HCT116 (cell line): ENCODE data around the gene MYOM1. TPM values are rescaled to one million over a fixed set of nuclear protein-coding genes. Genes with fewer than 3 reads are reported as not detected.
"Not testable (repeated sequence)": the region's sequence is repeated elsewhere in the genome, so short reads cannot be mapped to it uniquely, and the experiment has no call there.

Experiments used
- ATAC-seq: fragments of 200-7000 bp; cut with Tn5 transposase; 2 replicates; pipeline ENCODE4 v1.9.1; 2020; ENCODE audit warnings: mild to moderate bottlenecking, moderate library complexity
- BruUV-seq: library from RNA; stranded (reverse); fragments of 400-500 nt; replicated peaks from 2 replicates; lab custom pipeline; 2021; lab: Mats Ljungman, UMichigan
- CTCF ChIA-PET: fragments of 300-600 bp; sonication (Branson Sonifier 250); formaldehyde crosslinking; loops from one replicate; lab custom pipeline; 2021; ENCODE audit warnings: antibody characterized with exemption; lab: Charles Lee
- POLR2A ChIA-PET: fragments of 300-600, 350-600 bp; sonication (Branson Sonifier 250); formaldehyde crosslinking; loops from one replicate; lab custom pipeline; 2021; ENCODE audit warnings: antibody characterized with exemption; lab: Charles Lee
- RAD21 ChIA-PET, 2 experiments: fragments of 300-600 bp; sonication (Branson Sonifier 250); formaldehyde crosslinking; loops; one replicate each; lab custom pipeline; 2023; ENCODE audit warnings: low total read pairs in 2 of 2; ENCODE audit not compliant: uncharacterized antibody in 2 of 2, unreplicated experiment in 2 of 2, low non-redundant PET in 1 of 2; lab: Charles Lee
- DNase-seq: peaks from one replicate; pipeline ENCODE4 v3.0.0-alpha.2; 2010; ENCODE audit warnings: low read depth, low spot score
- H2AFZ ChIP-seq: fragments of 200-600 bp; shearing (Covaris generic), sonication (generic); 2 replicates; pipeline ENCODE4 v1.6.1; 2017; ENCODE audit warnings: low read depth, mixed run types, mixed read lengths, antibody characterized with exemption, low read length; ENCODE audit not compliant: poor library complexity, severe bottlenecking
- H3K27ac ChIP-seq: 2 replicates; pipeline ENCODE4 v1.5.1; 2012; ENCODE audit warnings: low read depth, low read length
- H3K27me3 ChIP-seq: fragments of 200-600 bp; sonication (generic); 2 replicates; pipeline ENCODE4 v1.6.1; 2016; ENCODE audit warnings: mixed run types, low read length, mixed read lengths; ENCODE audit not compliant: insufficient read depth
- H3K36me3 ChIP-seq, 2 experiments: fragments of 200-500 bp in 1 of 2; fragments of 200-600 bp in 1 of 2; sonication (Bioruptor generic) in 1 of 2; sonication (generic) in 1 of 2; 2 replicates each; pipeline versions ENCODE4 v1.5.1 to v1.6.1; 2014 to 2016; ENCODE audit warnings: low read length in 2 of 2, inconsistent platforms in 1 of 2, mixed read lengths in 1 of 2, mixed run types in 1 of 2; ENCODE audit not compliant: insufficient read depth in 2 of 2, control insufficient read depth in 1 of 2
- H3K4me1 ChIP-seq, 2 experiments: fragments of 200-600 bp in 1 of 2; sonication (generic) in 1 of 2; 2 replicates each; pipeline versions ENCODE4 v1.5.1 to v1.6.1; 2012 to 2017; ENCODE audit warnings: low read length in 2 of 2, inconsistent platforms in 1 of 2, mild to moderate bottlenecking in 1 of 2, mixed read lengths in 1 of 2, mixed run types in 1 of 2, moderate library complexity in 1 of 2; ENCODE audit not compliant: insufficient read depth in 2 of 2, control insufficient read depth in 1 of 2
- H3K4me2 ChIP-seq: fragments of 200-600 bp; sonication (generic); 2 replicates; pipeline ENCODE4 v1.6.1; 2017; ENCODE audit warnings: mixed run types, low read length, mixed read lengths
- H3K4me3 ChIP-seq, 2 experiments: fragments of 200-600 bp in 1 of 2; sonication (generic) in 1 of 2; replicated peaks in 1 of 2; 2 replicates each; pipeline ENCODE4 v1.5.1; 2011 to 2016; ENCODE audit warnings: low read length in 2 of 2, control low read depth in 1 of 2, low read depth in 1 of 2, mild to moderate bottlenecking in 1 of 2, mixed read lengths in 1 of 2, mixed run types in 1 of 2
- H3K79me2 ChIP-seq: fragments of 200-600 bp; sonication (generic); 2 replicates; pipeline ENCODE4 v1.6.1; 2017; ENCODE audit warnings: mild to moderate bottlenecking, mixed run types, low read length, moderate library complexity, mixed read lengths; ENCODE audit not compliant: insufficient read depth
- H3K9ac ChIP-seq: fragments of 200-600 bp; sonication (generic); 2 replicates; pipeline ENCODE4 v1.6.1; 2016; ENCODE audit warnings: low read length, mixed read lengths
- H3K9me2 ChIP-seq: fragments of 200-600 bp; sonication (generic), shearing (Covaris generic); 2 replicates; pipeline ENCODE4 v1.6.1; 2017; ENCODE audit warnings: mixed run types, mild to moderate bottlenecking, moderate library complexity; ENCODE audit not compliant: insufficient read depth
- H3K9me3 ChIP-seq, 2 experiments: fragments of 200-500 bp in 1 of 2; fragments of 200-600 bp in 1 of 2; sonication (Bioruptor generic) in 1 of 2; sonication (generic) in 1 of 2; 2 replicates each; pipeline ENCODE4 v1.6.1; 2014 to 2017; ENCODE audit warnings: low read length in 2 of 2, mixed read lengths in 2 of 2, inconsistent platforms in 1 of 2, low read depth in 1 of 2, mild to moderate bottlenecking in 1 of 2, mixed run types in 1 of 2, moderate library complexity in 1 of 2; ENCODE audit not compliant: control insufficient read depth in 1 of 2, insufficient read depth in 1 of 2
- H4K20me1 ChIP-seq: fragments of 200-600 bp; sonication (generic), shearing (Covaris generic); 2 replicates; pipeline ENCODE4 v1.6.1; 2017; ENCODE audit warnings: mixed run types, mild to moderate bottlenecking, moderate library complexity; ENCODE audit not compliant: insufficient read depth
- CBX3 ChIP-seq: IDR thresholded peaks from 2 replicates; pipeline ENCODE4 v1.6.1; 2012; ENCODE audit warnings: low read depth
- EZH2 ChIP-seq: fragments of 200-600 bp; sonication (generic); IDR thresholded peaks from 2 replicates; pipeline ENCODE4 v1.6.1; 2017; ENCODE audit warnings: antibody characterized with exemption, mixed run types
- FOSL1 ChIP-seq: IDR thresholded peaks from 2 replicates; pipeline ENCODE4 v1.6.1; 2012; ENCODE audit warnings: low read depth
- JUND ChIP-seq: IDR thresholded peaks from 2 replicates; pipeline ENCODE4 v1.6.1; 2012
- MAX ChIP-seq: IDR thresholded peaks from 2 replicates; pipeline ENCODE4 v1.6.1; 2012
- POLR2A ChIP-seq: IDR thresholded peaks from 2 replicates; pipeline ENCODE4 v1.7.0; 2011; ENCODE audit warnings: borderline replicate concordance; ENCODE audit not compliant: insufficient read depth, insufficient read length; ENCODE audit errors: extremely low read depth
- POLR2AphosphoS5 ChIP-seq: IDR thresholded peaks from 2 replicates; pipeline ENCODE4 v1.6.1; 2011; ENCODE audit warnings: mild to moderate bottlenecking, low read depth, low read length, moderate library complexity
- RAD21 ChIP-seq: IDR thresholded peaks from 2 replicates; pipeline ENCODE4 v1.6.1; 2012; ENCODE audit warnings: low read depth, mild to moderate bottlenecking
- REST ChIP-seq: IDR thresholded peaks from 2 replicates; pipeline ENCODE4 v1.6.1; 2012; ENCODE audit warnings: low read depth
- SIN3A ChIP-seq: IDR thresholded peaks from 2 replicates; pipeline ENCODE4 v1.6.1; 2012; ENCODE audit warnings: low read depth
- SP1 ChIP-seq: IDR thresholded peaks from 2 replicates; pipeline ENCODE4 v1.6.1; 2012; ENCODE audit warnings: low read depth
- TCF7L2 ChIP-seq: IDR thresholded peaks from 2 replicates; pipeline ENCODE4 v1.7.0; 2011; ENCODE audit warnings: borderline replicate concordance, inconsistent platforms; ENCODE audit not compliant: insufficient read depth, insufficient read length; ENCODE audit errors: extremely low read depth
- YY1 ChIP-seq: IDR thresholded peaks from 2 replicates; pipeline ENCODE4 v1.6.1; 2011; ENCODE audit warnings: low read length, low read depth, moderate library complexity, mild to moderate bottlenecking; ENCODE audit not compliant: insufficient replicate concordance; ENCODE audit errors: extremely low read depth
- ZBTB33 ChIP-seq: IDR thresholded peaks from 2 replicates; pipeline ENCODE4 v1.6.1; 2011; ENCODE audit warnings: mild to moderate bottlenecking, low read length, moderate library complexity; ENCODE audit not compliant: insufficient replicate concordance; ENCODE audit errors: extremely low read depth
- ZFX ChIP-seq: fragments of 450-650 bp; IDR thresholded peaks from 2 replicates; pipeline ENCODE4 v1.6.1; 2017
- intact Hi-C: fragments of 100-400 bp; cut with micrococcal nuclease; formaldehyde crosslinking; loops from 2 replicates; pipeline ENCODE4 v1.10.0; 2022
- total RNA-seq: library from RNA; stranded (reverse); gene quantifications from one replicate; pipeline ENCODE4 v1.2.1, GENCODE V29; 2021; ENCODE audit not compliant: unreplicated experiment
- TF ChIP-seq, protein P1 (sequence below), 3 experiments: fragments of 200-600 bp in 1 of 3; sonication (generic) in 1 of 3; IDR thresholded peaks in 2 of 3; conservative IDR thresholded peaks in 1 of 3; 2 replicates each; pipeline ENCODE4 v1.5.1; 2012 to 2017; ENCODE audit warnings: low read depth in 2 of 3, low read length in 2 of 3, antibody characterized with exemption in 1 of 3, borderline replicate concordance in 1 of 3, control low read depth in 1 of 3, mild to moderate bottlenecking in 1 of 3, mixed read lengths in 1 of 3, mixed run types in 1 of 3, moderate library complexity in 1 of 3; ENCODE audit not compliant: insufficient read depth in 1 of 3

MYOM1 gene
- total RNA-seq, 1 experiment from 2014 or later: 0.52 TPM

DNA sequence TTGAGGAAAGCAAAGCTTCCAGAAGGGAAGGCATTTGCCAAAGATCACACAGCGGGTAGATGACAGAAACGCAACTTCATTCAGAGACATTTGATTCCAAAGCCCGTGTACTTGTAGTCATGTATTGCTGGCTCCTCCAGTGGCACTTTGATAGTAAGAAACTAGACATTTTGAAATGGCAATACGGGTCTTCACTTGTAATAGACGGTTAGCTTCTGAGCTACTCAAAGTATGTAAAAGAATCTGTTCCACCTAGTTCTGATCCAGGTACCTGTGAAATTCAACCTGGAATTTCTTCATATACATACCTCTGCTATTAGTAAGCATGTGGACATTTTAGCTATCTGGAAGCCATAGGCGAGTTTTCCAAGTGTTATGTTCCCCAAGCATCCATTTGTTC, 1.7 kb upstream of the MYOM1 start:
- Histone ChIP-seq H3K9ac (no peak overlapping the region), H3K9me2 (no peaks in the 10 kb centered on the region), H3K79me2 (no peaks in the 10 kb centered on the region), H3K9me3 (no peaks in the 10 kb centered on the region), H3K4me3 (no peak overlapping the region), H3K4me1 (no peaks in the 10 kb centered on the region), H4K20me1 (no peaks in the 10 kb centered on the region), H3K27me3 (no peaks in the 10 kb centered on the region), H3K27ac (no peak overlapping the region), H2AFZ (no peak overlapping the region), H3K4me2 (no peak overlapping the region), H3K36me3 (no peaks in the 10 kb centered on the region)
- no peak for TF ChIP-seq EZH2
- TF ChIP-seq RAD21: no peak
- TF ChIP-seq JUND: no peak
- TF ChIP-seq TCF7L2: no peak
- TF ChIP-seq, protein P1, sequence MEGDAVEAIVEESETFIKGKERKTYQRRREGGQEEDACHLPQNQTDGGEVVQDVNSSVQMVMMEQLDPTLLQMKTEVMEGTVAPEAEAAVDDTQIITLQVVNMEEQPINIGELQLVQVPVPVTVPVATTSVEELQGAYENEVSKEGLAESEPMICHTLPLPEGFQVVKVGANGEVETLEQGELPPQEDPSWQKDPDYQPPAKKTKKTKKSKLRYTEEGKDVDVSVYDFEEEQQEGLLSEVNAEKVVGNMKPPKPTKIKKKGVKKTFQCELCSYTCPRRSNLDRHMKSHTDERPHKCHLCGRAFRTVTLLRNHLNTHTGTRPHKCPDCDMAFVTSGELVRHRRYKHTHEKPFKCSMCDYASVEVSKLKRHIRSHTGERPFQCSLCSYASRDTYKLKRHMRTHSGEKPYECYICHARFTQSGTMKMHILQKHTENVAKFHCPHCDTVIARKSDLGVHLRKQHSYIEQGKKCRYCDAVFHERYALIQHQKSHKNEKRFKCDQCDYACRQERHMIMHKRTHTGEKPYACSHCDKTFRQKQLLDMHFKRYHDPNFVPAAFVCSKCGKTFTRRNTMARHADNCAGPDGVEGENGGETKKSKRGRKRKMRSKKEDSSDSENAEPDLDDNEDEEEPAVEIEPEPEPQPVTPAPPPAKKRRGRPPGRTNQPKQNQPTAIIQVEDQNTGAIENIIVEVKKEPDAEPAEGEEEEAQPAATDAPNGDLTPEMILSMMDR (IDR thresholded peaks at IDR 0.05 in 2 of 3, conservative IDR thresholded peaks at IDR 0.05 in 1 of 3; ENCODE audit: borderline replicate concordance in 1 of 3, insufficient read depth in 1 of 3, low read depth in 2 of 3, low read length in 2 of 3): no peak
- TF ChIP-seq CBX3: no peak
- TF ChIP-seq YY1: no peak
- no peak for TF ChIP-seq SIN3A
- TF ChIP-seq POLR2AphosphoS5: no peak
- no peak for TF ChIP-seq POLR2A
- no peak for TF ChIP-seq ZFX
- no peak for TF ChIP-seq SP1
- TF ChIP-seq MAX: no peak
- TF ChIP-seq ZBTB33: no peak
- no peak for TF ChIP-seq REST
- TF ChIP-seq FOSL1: no peak
- intact Hi-C loops: no loop called here
- DNase-seq (no peak), ATAC-seq (no peak)
- RAD21 ChIA-PET: no interaction called here
- no TSS peak for BruUV-seq
- CTCF ChIA-PET: no interaction called here
- POLR2A ChIA-PET: no interaction called here

GRCh38 chr18:3220868-3221267, 1.1 kb upstream of the MYOM1 start:
- H3K9me3 ChIP-seq, BruUV-seq, H3K36me3 ChIP-seq, H4K20me1 ChIP-seq, H3K27ac ChIP-seq, H3K4me1 ChIP-seq, H2AFZ ChIP-seq, H3K4me3 ChIP-seq, CTCF ChIA-PET, POLR2A ChIA-PET, H3K4me2 ChIP-seq, RAD21 ChIA-PET, DNase-seq, H3K27me3 ChIP-seq, intact Hi-C loops, H3K9ac ChIP-seq, H3K79me2 ChIP-seq, H3K9me2 ChIP-seq, ATAC-seq: not testable (repeated sequence)
